Lower leg skin (tissue), 3 donors: ENCODE data around the gene UNC79.

Source experiments
- POLR2A ChIP-seq, 2 donors: fragments of 450-650 bp; IDR thresholded peaks; one replicate each; pipeline ENCODE4 v1.6.1; 2016 to 2017; ENCODE audit warnings: antibody characterized with exemption in 2 of 2, mild to moderate bottlenecking in 1 of 2, moderate library complexity in 1 of 2
- TF ChIP-seq, protein P1 (sequence below), 3 donors: fragments of 450-650 bp; IDR thresholded peaks; one replicate each; pipeline ENCODE4 v1.5.1; 2016; ENCODE audit warnings: antibody characterized with exemption in 3 of 3, mild to moderate bottlenecking in 3 of 3, moderate library complexity in 2 of 3

DNA sequence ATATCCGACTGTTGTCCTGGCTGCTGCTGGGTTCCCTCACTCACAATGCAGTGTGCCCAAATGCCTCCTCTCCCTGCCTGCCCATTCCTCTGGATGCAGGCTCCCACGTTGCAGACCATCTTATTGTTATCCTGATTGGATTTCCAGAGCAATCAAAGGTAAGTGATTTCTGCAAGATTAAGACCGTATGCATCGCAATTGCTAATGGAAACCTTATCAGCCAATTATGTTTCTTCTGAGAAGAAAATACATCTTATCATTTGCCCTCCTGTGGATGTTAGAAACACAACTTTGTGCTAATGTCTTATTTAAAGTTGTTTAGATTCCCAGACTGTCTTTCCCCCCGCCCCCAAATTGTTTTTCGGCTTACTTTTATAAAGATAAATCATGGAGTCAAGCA lies 259.4 kb downstream of the UNC79 start:
- no peak for TF ChIP-seq POLR2A (IDR thresholded peaks at IDR 0.05)
- TF ChIP-seq, protein P1, sequence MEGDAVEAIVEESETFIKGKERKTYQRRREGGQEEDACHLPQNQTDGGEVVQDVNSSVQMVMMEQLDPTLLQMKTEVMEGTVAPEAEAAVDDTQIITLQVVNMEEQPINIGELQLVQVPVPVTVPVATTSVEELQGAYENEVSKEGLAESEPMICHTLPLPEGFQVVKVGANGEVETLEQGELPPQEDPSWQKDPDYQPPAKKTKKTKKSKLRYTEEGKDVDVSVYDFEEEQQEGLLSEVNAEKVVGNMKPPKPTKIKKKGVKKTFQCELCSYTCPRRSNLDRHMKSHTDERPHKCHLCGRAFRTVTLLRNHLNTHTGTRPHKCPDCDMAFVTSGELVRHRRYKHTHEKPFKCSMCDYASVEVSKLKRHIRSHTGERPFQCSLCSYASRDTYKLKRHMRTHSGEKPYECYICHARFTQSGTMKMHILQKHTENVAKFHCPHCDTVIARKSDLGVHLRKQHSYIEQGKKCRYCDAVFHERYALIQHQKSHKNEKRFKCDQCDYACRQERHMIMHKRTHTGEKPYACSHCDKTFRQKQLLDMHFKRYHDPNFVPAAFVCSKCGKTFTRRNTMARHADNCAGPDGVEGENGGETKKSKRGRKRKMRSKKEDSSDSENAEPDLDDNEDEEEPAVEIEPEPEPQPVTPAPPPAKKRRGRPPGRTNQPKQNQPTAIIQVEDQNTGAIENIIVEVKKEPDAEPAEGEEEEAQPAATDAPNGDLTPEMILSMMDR (IDR thresholded peaks at IDR 0.05): no peak
